HEK293 (cell line): ENCODE results near the gene EYS.

Source experiments
- CTCF ChIA-PET: fragments of 350-600 bp; formaldehyde crosslinking; extraction: SDS; loops from one replicate; lab custom pipeline; 2021; ENCODE audit warnings: antibody characterized with exemption; lab: Yijun Ruan, JAX
- POLR2A ChIA-PET: fragments of 300-600 bp; formaldehyde crosslinking; extraction: SDS; loops from one replicate; lab custom pipeline; 2020; ENCODE audit warnings: antibody characterized with exemption, inconsistent platforms; lab: Yijun Ruan, JAX
- H3K27ac ChIP-seq: fragments of 200-500 bp; sonication (Bioruptor generic); 2 replicates; pipeline ENCODE4 v1.5.1; 2014; ENCODE audit warnings: low read depth, low read length, control low read depth, inconsistent platforms; ENCODE audit errors: extremely low read depth
- H3K36me3 ChIP-seq, 2 experiments: fragments of 200-500 bp in 1 of 2; sonication (Bioruptor generic) in 1 of 2; 1 replicate in 1 of 2; 2 replicates in 1 of 2; pipeline ENCODE4 v1.5.1; 2014 to 2017; ENCODE audit warnings: inconsistent platforms in 2 of 2, low read length in 2 of 2; ENCODE audit not compliant: control insufficient read depth in 2 of 2, insufficient read depth in 1 of 2
- H3K4me1 ChIP-seq: fragments of 200-500 bp; sonication (Bioruptor generic); 2 replicates; pipeline ENCODE4 v1.5.1; 2014; ENCODE audit warnings: mild to moderate bottlenecking, low read length, inconsistent platforms; ENCODE audit not compliant: control insufficient read depth, insufficient read depth
- H3K4me3 ChIP-seq: 2 replicates; pipeline ENCODE4 v1.5.1; 2011; ENCODE audit warnings: low read depth, mild to moderate bottlenecking, control low read depth, low read length, moderate library complexity
- H3K9me3 ChIP-seq: fragments of 200-500 bp; sonication (Bioruptor generic); 2 replicates; pipeline ENCODE4 v1.5.1; 2014; ENCODE audit warnings: low read depth, low read length, inconsistent platforms; ENCODE audit not compliant: control insufficient read depth, insufficient read depth
- ELK4 ChIP-seq: IDR thresholded peaks from 2 replicates; pipeline ENCODE4 v1.6.1; 2011; ENCODE audit warnings: mild to moderate bottlenecking, low read depth, low read length, borderline replicate concordance
- GFI1B ChIP-seq: fragments of 450-650 bp; formaldehyde crosslinking; IDR thresholded peaks from 2 replicates; pipeline ENCODE4 v1.5.1; 2016; ENCODE audit warnings: missing biosample characterization, missing genetic modification characterization
- GLIS2 ChIP-seq: fragments of 450-650 bp; formaldehyde crosslinking; IDR thresholded peaks from 2 replicates; pipeline ENCODE4 v1.5.1; 2016; ENCODE audit warnings: missing biosample characterization, missing genetic modification characterization
- HOXC10 ChIP-seq: sonication (generic); formaldehyde crosslinking; IDR thresholded peaks from 2 replicates; pipeline ENCODE4 v1.8.1; 2023; ENCODE audit warnings: mild to moderate bottlenecking, missing genetic modification reagents
- HOXD13 ChIP-seq: sonication (generic); formaldehyde crosslinking; IDR thresholded peaks from 2 replicates; pipeline ENCODE4 v1.8.0; 2022; ENCODE audit warnings: missing genetic modification reagents, borderline replicate concordance
- PRDM4 ChIP-seq: fragments of 450-650 bp; formaldehyde crosslinking; IDR thresholded peaks from 2 replicates; pipeline ENCODE4 v1.5.1; 2017; ENCODE audit warnings: missing biosample characterization, missing genetic modification characterization
- REPIN1 ChIP-seq: fragments of 450-650 bp; formaldehyde crosslinking; IDR thresholded peaks from 2 replicates; pipeline ENCODE4 v1.5.1; 2017; ENCODE audit warnings: missing biosample characterization, missing genetic modification characterization, low read depth
- ZBTB20 ChIP-seq: fragments of 450-650 bp; formaldehyde crosslinking; IDR thresholded peaks from 2 replicates; pipeline ENCODE4 v1.5.1; 2016; ENCODE audit warnings: missing biosample characterization, missing genetic modification characterization
- ZBTB26 ChIP-seq: fragments of 450-650 bp; formaldehyde crosslinking; optimal IDR thresholded peaks from 2 replicates; pipeline ENCODE3; 2016; ENCODE audit warnings: missing biosample characterization, mild to moderate bottlenecking, missing genetic modification characterization
- ZFP41 ChIP-seq: fragments of 450-650 bp; formaldehyde crosslinking; IDR thresholded peaks from 2 replicates; pipeline ENCODE4 v1.5.1; 2016; ENCODE audit warnings: missing biosample characterization, missing genetic modification characterization, borderline replicate concordance
- ZNF146 ChIP-seq: fragments of 450-650 bp; formaldehyde crosslinking; IDR thresholded peaks from 2 replicates; pipeline ENCODE4 v1.5.1; 2016; ENCODE audit warnings: missing biosample characterization, missing genetic modification characterization
- ZNF155 ChIP-seq: fragments of 450-650 bp; formaldehyde crosslinking; IDR thresholded peaks from 2 replicates; pipeline ENCODE4 v1.5.1; 2016; ENCODE audit warnings: missing biosample characterization, missing genetic modification characterization
- ZNF18 ChIP-seq: fragments of 450-650 bp; formaldehyde crosslinking; IDR thresholded peaks from 2 replicates; pipeline ENCODE4 v1.5.1; 2016; ENCODE audit warnings: missing biosample characterization, missing genetic modification characterization
- ZNF23 ChIP-seq: fragments of 450-650 bp; formaldehyde crosslinking; IDR thresholded peaks from 2 replicates; pipeline ENCODE4 v1.5.1; 2016; ENCODE audit warnings: missing biosample characterization, missing genetic modification characterization, borderline replicate concordance
- ZNF266 ChIP-seq: fragments of 450-650 bp; formaldehyde crosslinking; IDR thresholded peaks from 2 replicates; pipeline ENCODE4 v1.5.1; 2016; ENCODE audit warnings: missing biosample characterization, missing genetic modification characterization, low read depth
- ZNF423 ChIP-seq: fragments of 450-650 bp; formaldehyde crosslinking; IDR thresholded peaks from 2 replicates; pipeline ENCODE4 v1.5.1; 2016; ENCODE audit warnings: missing biosample characterization, missing genetic modification characterization
- ZNF501 ChIP-seq: fragments of 450-650 bp; formaldehyde crosslinking; IDR thresholded peaks from 2 replicates; pipeline ENCODE4 v1.5.1; 2016; ENCODE audit warnings: missing biosample characterization, missing genetic modification characterization
- ZNF544 ChIP-seq: fragments of 450-650 bp; formaldehyde crosslinking; IDR thresholded peaks from 2 replicates; pipeline ENCODE4 v1.5.0; 2017; ENCODE audit warnings: missing biosample characterization, missing genetic modification characterization
- ZNF560 ChIP-seq: fragments of 450-650 bp; formaldehyde crosslinking; IDR thresholded peaks from 2 replicates; pipeline ENCODE4 v1.5.1; 2017; ENCODE audit warnings: missing biosample characterization, missing genetic modification characterization, borderline replicate concordance
- ZNF639 ChIP-seq: fragments of 450-650 bp; formaldehyde crosslinking; IDR thresholded peaks from 2 replicates; pipeline ENCODE4 v1.5.1; 2016; ENCODE audit warnings: missing biosample characterization, missing genetic modification characterization
- ZNF664 ChIP-seq: fragments of 450-650 bp; formaldehyde crosslinking; IDR thresholded peaks from 2 replicates; pipeline ENCODE4 v1.5.1; 2016; ENCODE audit warnings: missing biosample characterization, missing genetic modification characterization
- ZNF692 ChIP-seq: fragments of 450-650 bp; formaldehyde crosslinking; IDR thresholded peaks from 2 replicates; pipeline ENCODE4 v1.5.1; 2016; ENCODE audit warnings: missing biosample characterization, missing genetic modification characterization
- ZNF704 ChIP-seq: fragments of 450-650 bp; formaldehyde crosslinking; IDR thresholded peaks from 2 replicates; pipeline ENCODE4 v1.5.1; 2016; ENCODE audit warnings: missing biosample characterization, missing genetic modification characterization
- ZNF707 ChIP-seq: fragments of 450-650 bp; formaldehyde crosslinking; IDR thresholded peaks from 2 replicates; pipeline ENCODE4 v1.5.1; 2016; ENCODE audit warnings: missing biosample characterization, missing genetic modification characterization
- ZNF768 ChIP-seq: fragments of 450-650 bp; formaldehyde crosslinking; IDR thresholded peaks from 2 replicates; pipeline ENCODE4 v1.5.1; 2018; ENCODE audit warnings: missing biosample characterization, mild to moderate bottlenecking, missing genetic modification characterization

The EYS gene

GRCh38 chr6:65259059-65259458 lies 448.0 kb downstream of the EYS start (continued):
- TF ChIP-seq ELK4, result no peak
- no peak for TF ChIP-seq ZNF18 (tag by site-specific recombination)
- no peak for TF ChIP-seq ZNF544
- TF ChIP-seq ZNF560 (tag by site-specific recombination), result no peak
- no peak for TF ChIP-seq ZBTB26 (tag by site-specific recombination)
- TF ChIP-seq ZNF23, result no peak
- TF ChIP-seq ZNF707 (tag by site-specific recombination), result no peak
- no peak for TF ChIP-seq PRDM4
- TF ChIP-seq ZNF501 (tag by site-specific recombination), result no peak
- no peak for TF ChIP-seq ZNF704 (tag by site-specific recombination)
- TF ChIP-seq ZNF155, result no peak

GRCh38 chr6:65253041-65253440 lies 454.0 kb downstream of the EYS start:
- ChIA-PET CTCF (no interaction called here), POLR2A (no interaction called here)
- H3K4me3 ChIP-seq, result no peak overlapping the region
- no peak overlapping the region for H3K27ac ChIP-seq
- no peaks in the 10 kb centered on the region for H3K36me3 ChIP-seq
- H3K9me3 ChIP-seq, result no peaks in the 10 kb centered on the region
- no peak for TF ChIP-seq REPIN1 (tag by site-specific recombination)
- TF ChIP-seq ZNF423 (tag by site-specific recombination), result no peak
- no peak for TF ChIP-seq ZNF146 (tag by site-specific recombination)
- TF ChIP-seq GFI1B (tag by site-specific recombination), result no peak
- H3K4me1 ChIP-seq, result no peaks in the 10 kb centered on the region

- Histone ChIP-seq H3K27ac (no peak overlapping the region), H3K9me3 (no peaks in the 10 kb centered on the region), H3K4me3 (no peak overlapping the region), H3K4me1 (no peaks in the 10 kb centered on the region), H3K36me3 (no peaks in the 10 kb centered on the region)
- ChIA-PET POLR2A (no interaction called here), CTCF (no interaction called here)
- no peak for TF ChIP-seq ZNF23
- TF ChIP-seq GLIS2 (tag by site-specific recombination), result no peak
- TF ChIP-seq ZBTB20 (tag by site-specific recombination), result no peak
- TF ChIP-seq ZNF768 (tag by site-specific recombination), result no peak
- no peak for TF ChIP-seq ZNF692 (tag by site-specific recombination)
- TF ChIP-seq ZNF266 (tag by site-specific recombination), result no peak
- TF ChIP-seq HOXC10 (CRISPR knock-in tag), result no peak
- TF ChIP-seq GFI1B (tag by site-specific recombination), result no peak
- TF ChIP-seq ZNF664, result no peak
- no peak for TF ChIP-seq HOXD13 (CRISPR knock-in tag)
- TF ChIP-seq ZFP41 (tag by site-specific recombination), result no peak
- no peak for TF ChIP-seq ZNF639 (tag by site-specific recombination)
Observed at GRCh38 chr6:65248101-65248610, 458.9 kb downstream of the EYS start.
